SHP77 (cell line): Measurements from ENCODE around the gene TMC2.

ENCODE experiments used
- DNase-seq, 2 experiments: peaks; one replicate each; lab custom pipeline; 2025; lab: John Stamatoyannopoulos, UW

TMC2 gene

DNA sequence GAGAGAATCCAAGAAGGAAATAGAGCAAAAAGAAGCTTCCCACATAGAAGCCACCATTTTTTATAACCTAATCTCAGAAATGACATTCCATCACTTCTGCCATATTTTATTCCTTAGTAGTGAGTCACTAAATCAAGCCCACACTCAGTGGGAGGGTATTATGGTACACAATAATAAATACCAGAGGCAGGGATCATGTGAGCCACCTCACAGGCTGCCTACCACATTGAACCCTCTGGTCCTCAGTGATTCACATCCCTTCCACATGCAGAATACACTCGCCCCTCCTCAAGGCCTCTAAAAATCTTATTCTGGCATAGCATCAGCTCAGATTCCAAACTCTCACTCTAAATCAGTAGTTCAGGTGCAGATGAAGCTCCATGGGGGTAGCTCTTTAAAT is 49.4 kb downstream of the TMC2 start:
- DNase-seq: no peak

- no peak for DNase-seq
Measured at GRCh38 chr20:2593756-2594155, 57.4 kb downstream of the TMC2 start.

GRCh38 chr20:2595076-2595475 is 58.7 kb downstream of the TMC2 start:
- no peak for DNase-seq

GRCh38 chr20:2596673-2597279 is 60.4 kb downstream of the TMC2 start:
- DNase-seq: no peak

GRCh38 chr20:2599288-2600006 is 63.1 kb downstream of the TMC2 start:
- no peak for DNase-seq

- no peak for DNase-seq
Measured at GRCh38 chr20:2602046-2602735, 65.8 kb downstream of the TMC2 start.

DNA sequence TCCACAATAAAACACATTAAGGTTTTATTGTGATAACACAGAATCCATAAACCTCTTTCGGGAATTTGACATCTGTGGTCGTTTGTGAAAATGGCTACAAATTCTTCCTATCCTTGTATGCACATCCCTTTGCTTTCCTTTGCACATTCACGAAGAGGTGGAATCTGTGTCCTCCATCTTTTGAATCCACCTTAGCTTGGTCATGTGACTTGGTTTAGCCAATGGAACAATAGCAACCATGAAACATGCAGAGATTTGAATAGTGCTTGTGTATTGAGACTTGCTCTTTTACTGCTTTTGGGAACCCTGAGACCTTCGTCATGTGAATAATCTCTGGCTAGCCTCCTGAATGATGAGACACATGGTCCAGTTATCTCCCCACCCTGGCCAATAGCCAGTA is 66.4 kb downstream of the TMC2 start:
- no peak for DNase-seq

DNA sequence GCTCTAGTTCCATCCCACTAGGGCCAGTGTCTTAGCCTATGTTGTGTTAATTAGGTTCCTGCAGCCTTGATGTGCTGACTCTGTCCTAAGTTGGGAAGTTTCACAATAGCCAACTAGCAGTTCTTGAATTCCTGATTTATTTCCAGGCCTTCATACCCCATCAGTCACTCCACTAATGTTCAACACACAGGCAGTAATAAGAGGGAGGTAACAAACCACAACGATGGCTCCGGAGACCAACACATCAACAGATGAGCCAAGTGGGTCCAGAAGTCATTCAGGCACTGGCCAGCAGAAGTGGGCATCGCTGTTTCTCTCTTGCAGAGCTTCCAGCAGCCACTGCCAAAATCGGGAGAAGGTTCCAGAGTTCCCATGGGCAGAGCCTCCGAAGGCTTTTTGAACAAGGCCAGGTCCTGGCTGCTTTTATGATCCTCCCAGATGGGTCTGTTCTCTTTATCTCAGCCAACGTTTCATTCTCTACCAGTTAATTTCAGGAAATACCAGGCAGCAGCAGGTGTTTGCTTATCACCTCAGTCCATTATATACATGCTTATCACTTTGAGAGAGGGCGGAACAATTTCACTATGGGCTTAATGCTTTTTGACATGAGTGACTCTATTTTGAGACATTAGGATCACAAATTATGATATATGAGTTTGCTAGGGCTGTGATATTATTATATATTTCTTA is 67.6 kb downstream of the TMC2 start:
- DNase-seq: no peak

DNA sequence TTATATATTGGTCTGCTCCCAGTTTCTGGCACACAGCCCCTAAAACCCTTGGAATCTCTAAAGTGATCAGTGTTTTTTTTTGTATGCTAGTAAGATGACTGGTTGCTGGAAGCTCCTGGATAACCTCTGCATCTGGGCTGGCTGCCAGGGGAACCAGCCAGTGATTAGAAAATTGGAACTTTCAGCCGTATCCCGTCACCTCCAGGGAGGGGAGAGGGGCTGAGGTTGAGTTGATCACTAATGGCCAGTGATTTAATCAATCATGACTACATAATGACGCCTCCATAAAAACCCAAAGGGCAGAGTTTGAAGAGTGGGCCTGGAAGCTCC is 68.1 kb downstream of the TMC2 start:
- no peak for DNase-seq

DNA sequence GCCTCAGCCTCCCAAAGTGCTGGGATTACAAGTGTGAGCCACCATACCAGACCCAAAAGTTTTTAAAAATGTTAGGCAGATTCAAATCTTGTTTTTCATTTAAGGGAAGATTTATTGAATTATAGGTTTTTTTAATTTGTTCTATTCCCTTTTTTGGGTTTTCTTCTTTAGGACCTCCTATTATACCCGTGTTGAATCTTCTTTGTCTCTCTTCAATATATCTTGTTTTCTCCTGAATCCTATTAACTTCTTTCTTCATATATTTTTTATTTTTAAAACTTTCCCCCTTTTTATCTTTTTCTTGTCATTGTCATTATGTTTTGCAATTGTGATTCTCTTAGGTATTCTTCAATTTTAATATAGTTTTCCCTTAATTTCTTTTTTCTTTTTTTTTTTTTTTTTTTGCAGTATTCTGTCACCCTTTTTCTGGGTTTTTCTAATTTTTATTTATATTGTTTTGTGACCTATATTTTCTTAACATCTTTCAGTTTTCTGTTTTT is 70.2 kb downstream of the TMC2 start:
- DNase-seq: no peak

- no peak for DNase-seq
Measured at GRCh38 chr20:2610326-2610725, 74.0 kb downstream of the TMC2 start.

- DNase-seq: no peak
Measured at GRCh38 chr20:2610941-2611720, 74.8 kb downstream of the TMC2 start.

DNA sequence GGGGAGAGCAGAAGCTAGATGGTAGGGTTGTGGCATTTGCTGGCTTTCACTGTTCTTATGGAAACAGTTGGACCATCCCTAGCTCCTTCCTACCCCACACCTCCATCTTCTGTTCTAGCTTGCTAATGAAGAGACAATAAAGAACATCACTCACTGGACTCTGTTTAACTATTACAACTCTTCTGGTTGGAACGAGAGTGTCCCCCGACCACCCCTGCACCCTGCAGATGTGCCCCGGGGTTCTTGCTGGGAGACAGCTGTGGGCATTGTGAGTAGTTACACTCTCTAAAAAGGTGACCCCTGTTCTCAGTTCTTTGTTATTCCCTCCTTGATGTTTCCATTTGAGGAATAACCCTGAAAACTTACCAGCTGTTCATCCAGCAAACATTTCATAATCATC is 75.7 kb downstream of the TMC2 start:
- DNase-seq: no peak

- no peak for DNase-seq
Measured at GRCh38 chr20:2616634-2617033, 80.3 kb downstream of the TMC2 start.

DNA sequence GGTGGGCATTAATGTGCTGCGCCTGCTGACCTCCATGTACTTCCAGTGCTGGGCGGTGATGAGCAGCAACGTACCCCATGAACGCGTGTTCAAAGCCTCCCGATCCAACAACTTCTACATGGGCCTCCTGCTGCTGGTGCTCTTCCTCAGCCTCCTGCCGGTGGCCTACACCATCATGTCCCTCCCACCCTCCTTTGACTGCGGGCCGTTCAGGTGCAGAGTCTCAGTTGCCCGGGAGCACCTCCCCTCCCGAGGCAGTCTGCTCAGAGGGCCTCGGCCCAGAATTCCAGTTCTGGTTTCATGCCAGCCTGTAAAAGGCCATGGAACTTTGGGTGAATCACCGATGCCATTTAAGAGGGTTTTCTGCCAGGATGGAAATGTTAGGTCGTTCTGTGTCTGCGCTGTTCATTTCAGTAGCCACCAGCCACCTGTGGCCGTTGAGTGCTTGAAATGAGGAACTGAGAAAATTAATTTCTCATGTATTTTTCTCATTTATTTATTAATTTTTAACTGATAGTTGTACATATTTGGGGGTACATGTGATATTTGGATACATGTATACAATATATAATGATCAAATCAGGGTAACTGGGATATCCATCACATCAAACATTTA is 80.8 kb downstream of the TMC2 start:
- DNase-seq: no peak

DNA sequence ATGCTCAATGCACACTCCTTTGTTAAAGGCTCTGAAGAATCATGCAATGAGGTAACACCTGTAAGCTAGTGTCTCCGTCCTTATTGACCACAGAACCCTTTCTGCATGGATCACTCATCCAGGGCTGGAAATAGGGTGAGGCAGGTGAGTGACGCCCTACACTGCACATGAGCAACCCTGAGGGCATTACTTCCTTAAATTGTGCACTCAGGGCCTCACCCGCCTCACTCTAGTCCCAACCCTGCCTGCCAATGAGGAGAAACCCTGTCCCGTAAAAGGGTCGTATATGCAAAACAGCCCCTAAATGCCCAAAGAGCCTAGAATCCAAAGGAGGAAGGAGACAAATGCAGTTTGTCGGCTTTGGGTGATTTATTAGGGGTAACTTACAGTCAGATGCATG is 82.4 kb downstream of the TMC2 start:
- no peak for DNase-seq

GRCh38 chr20:2619337-2619736 is 83.0 kb downstream of the TMC2 start:
- DNase-seq: no peak

- no peak for DNase-seq
Measured at GRCh38 chr20:2619961-2620595, 83.7 kb downstream of the TMC2 start.

DNA sequence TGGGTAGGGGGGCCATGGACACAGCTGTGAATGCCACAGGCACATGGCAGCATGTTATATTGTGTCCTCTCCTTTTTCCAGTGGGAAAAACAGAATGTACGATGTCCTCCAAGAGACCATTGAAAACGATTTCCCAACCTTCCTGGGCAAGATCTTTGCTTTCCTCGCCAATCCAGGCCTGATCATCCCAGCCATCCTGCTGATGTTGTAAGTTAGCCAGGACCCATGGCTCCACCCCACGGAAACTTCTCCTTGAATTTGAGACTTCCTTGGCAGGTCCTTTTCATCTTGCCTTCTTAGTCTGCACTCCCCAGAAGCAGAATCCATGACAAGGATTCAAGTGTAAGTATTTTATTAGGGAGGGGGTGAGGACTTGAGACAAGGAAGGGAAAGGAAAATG is 87.8 kb downstream of the TMC2 start:
- no peak for DNase-seq

DNA sequence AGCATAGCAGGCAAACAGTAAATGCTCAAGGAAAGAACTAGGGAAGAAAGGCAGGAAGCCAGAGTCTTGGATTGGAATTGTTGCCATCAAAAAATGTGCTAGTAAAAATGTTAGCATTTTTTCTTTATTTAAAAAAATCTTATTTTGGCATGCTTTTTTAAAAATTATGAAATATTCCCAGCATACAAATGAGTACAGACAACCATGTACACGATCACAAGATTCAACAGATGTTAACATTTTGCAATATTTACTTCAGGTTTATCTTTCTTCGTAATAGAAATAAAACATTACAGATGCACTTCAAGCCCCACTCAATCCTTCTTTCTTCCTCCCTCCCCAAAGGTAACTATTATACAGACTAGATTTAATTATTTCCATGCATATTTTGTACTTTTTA is 88.7 kb downstream of the TMC2 start:
- DNase-seq: no peak
